Measurements from ENCODE around the gene ADGRL4. TPM values are rescaled to one million over a fixed set of nuclear protein-coding genes. Genes with fewer than 3 reads are reported as not detected.

ADGRL4 gene
- polyA plus RNA-seq (2011; rRNA removed) (11.9 and 16.6 TPM in 2 replicates), polyA minus RNA-seq (2011; rRNA and poly(A)+ RNA removed) (7.7 and 17.7 TPM in 2 replicates)

DNA sequence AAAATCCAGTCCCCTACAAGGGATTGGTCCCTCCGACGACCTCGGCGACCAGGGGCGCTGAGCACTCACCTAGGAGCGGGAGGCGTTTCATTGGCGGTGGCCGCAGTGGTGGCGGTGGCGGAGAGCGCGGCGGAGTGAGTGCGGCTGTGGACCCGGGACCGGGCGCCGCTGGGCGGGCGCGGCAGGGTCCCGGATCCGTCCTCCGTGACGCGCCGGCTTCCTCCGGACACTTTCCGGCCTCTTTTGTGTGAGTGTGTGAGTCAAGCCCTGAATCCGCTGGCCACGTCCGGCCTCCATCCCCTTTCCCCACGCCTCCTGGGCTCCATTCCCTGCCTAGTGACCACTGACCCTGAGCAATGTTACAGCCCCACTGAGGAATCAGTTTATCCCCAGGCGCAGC is at the start of gene ADGRL4:
Gene ADGRL4 (minus strand): TSS at position 167 of the 400 bp plus-strand sequence. CDS start 76 bp downstream, at position 91.
- ChIA-PET POLR2A (no interaction called here), CTCF (no interaction called here)
- H3K27me3 ChIP-seq (ENCODE audit: control insufficient read depth, insufficient read depth, low read length): no peaks in the 10 kb centered on the region
- H3K27ac ChIP-seq (ENCODE audit: low read depth, low read length): peak within 1 kb of the TSS; percentile 49
- DNase-seq (ENCODE audit: low read depth, low spot score): peak; percentile 7
- H3K4me3 ChIP-seq (ENCODE audit: low read depth, low read length): peak within 1 kb of the TSS; percentile 67
- no peak for TF ChIP-seq CTCF (IDR thresholded peaks at IDR 0.05; ENCODE audit: low read depth, low read length)
- no peaks in the 10 kb centered on the region for H3K9me3 ChIP-seq (ENCODE audit: control insufficient read depth, insufficient read depth, low read length)

DNA sequence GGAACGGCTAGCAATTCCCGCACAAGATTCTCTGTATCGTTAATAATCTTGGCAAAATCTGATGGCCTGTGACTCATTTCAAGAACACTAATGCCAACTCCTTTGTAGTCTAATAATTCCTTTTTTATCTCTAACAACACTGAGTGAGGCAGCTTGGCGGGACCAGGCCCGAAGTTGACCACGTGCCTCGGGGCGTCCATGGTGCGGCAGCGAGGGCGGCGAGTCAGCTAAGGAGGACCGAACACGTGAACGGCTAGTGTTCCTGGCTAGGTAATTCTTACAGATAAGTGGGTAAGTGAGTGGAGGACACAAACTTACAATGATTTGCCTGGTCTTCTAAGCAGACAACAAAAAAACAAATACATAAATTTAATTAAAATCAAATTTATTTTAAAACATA is 49.3 kb upstream of the ADGRL4 start:
- no peak for TF ChIP-seq CTCF (IDR thresholded peaks at IDR 0.05; ENCODE audit: low read depth, low read length)
- no peak overlapping the region for H3K27ac ChIP-seq (ENCODE audit: low read depth, low read length)
- peaks cover 4% of the 10 kb centered on the region; the same call in 1 of the 2 replicates for H3K9me3 ChIP-seq (ENCODE audit: control insufficient read depth, insufficient read depth, low read length)
- no peaks in the 10 kb centered on the region for H3K27me3 ChIP-seq (ENCODE audit: control insufficient read depth, insufficient read depth, low read length)
- no peak overlapping the region for H3K4me3 ChIP-seq (ENCODE audit: low read depth, low read length)
- DNase-seq (ENCODE audit: low read depth, low spot score): no peak
- ChIA-PET CTCF (no interaction called here), POLR2A (no interaction called here)

DNA sequence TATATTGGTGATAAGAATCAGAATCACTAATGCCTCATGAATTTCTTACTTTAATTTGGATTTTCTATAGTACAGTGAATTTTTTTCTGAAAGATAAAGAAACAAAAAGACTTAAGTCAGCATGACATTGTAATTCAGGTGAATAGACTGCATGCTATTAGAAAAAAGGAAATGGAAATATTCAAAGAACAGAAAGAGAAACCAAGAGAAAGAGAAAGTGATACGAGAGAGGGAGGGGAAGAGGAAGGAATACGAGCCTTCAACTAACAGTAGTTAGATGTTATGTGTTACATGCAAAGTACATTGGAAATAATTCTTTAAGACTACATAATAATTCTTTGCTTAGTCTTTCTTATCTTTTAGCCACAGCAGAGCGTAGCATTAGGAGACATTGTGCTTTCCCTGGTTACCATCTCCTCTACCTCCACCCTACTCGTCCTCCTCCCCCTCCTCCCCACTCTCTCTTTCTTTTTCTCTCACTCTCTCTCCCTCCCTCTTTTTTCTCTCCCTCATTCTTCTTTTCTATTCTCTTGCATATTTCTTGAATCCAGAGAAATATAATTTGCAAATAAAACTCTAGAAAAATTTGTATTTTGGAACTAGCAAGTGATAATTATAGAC is 46.4 kb upstream of the ADGRL4 start:
- Histone ChIP-seq H3K27me3 (ENCODE audit: control insufficient read depth, insufficient read depth, low read length) (no peaks in the 10 kb centered on the region), H3K27ac (ENCODE audit: low read depth, low read length) (no peak overlapping the region), H3K9me3 (ENCODE audit: control insufficient read depth, insufficient read depth, low read length) (peaks cover 4% of the 10 kb centered on the region; the same call in 1 of the 2 replicates), H3K4me3 (ENCODE audit: low read depth, low read length) (no peak overlapping the region; the same call in 1 of the 2 replicates)
- no peak for TF ChIP-seq CTCF (IDR thresholded peaks at IDR 0.05; ENCODE audit: low read depth, low read length)
- ChIA-PET CTCF (no interaction called here), POLR2A (no interaction called here)
- DNase-seq (ENCODE audit: low read depth, low spot score): no peak

DNA sequence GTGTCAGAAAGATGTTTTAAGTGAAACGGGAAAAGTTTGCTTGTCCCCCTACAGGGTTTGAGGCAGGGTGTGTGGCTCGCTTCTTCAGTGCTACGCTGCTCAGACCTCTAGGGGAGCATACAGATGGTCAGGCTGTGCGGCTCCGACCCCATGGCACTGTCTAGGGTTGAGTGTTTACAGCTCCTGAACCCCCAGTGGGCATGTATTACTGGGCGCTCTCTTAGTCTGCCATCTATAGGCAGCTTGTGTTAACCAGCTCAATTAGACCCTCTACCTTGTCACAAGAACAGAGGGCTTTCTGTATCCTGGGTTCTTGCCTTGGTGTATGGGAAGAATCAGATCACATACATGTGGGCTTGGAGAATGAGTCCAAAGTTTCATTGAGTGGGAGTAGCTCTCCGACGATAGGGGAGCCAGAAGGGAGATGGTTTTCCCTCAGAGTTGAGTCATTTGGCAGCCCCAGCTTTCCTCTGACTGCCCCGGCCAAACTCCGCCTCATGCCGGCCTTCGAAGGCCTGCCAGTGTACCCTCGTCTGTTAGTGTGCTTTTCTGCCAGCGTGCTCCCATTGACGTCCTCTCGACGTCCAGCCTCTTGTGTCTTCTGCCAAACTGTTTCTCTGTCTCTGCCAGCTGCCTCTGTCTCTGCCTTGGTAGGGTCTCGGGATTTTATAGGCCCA is 38.6 kb upstream of the ADGRL4 start:
- CTCF ChIA-PET: no interaction called here
- Histone ChIP-seq H3K27me3 (ENCODE audit: control insufficient read depth, insufficient read depth, low read length) (no peaks in the 10 kb centered on the region), H3K27ac (ENCODE audit: low read depth, low read length) (no peak overlapping the region), H3K4me3 (ENCODE audit: low read depth, low read length) (no peak overlapping the region), H3K9me3 (ENCODE audit: control insufficient read depth, insufficient read depth, low read length) (peaks cover 4% of the 10 kb centered on the region; the same call in 1 of the 2 replicates)
- POLR2A ChIA-PET: no interaction called here
- no peak for TF ChIP-seq CTCF (IDR thresholded peaks at IDR 0.05; ENCODE audit: low read depth, low read length)
- no peak for DNase-seq (ENCODE audit: low read depth, low spot score)

DNA sequence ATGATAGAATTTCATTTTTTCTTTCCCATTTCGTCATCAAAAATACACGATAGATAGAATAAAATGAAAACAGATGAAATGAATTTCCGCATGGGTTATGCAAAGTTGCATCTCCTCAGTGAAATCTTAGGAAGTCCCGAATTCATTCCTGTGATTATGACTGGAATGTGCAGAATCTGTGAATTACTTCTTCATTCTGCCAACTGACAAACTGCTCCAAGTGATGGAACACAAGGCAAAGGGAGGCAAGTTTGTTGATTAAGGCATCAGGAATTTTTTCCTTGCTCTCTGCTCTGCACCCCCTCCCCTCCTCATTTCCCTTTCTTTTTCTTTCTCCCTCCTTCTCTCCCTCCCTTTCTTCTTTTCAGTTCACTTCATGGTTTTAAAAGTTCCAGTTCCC is 37.0 kb upstream of the ADGRL4 start:
- POLR2A ChIA-PET: no interaction called here
- no peak overlapping the region for H3K4me3 ChIP-seq (ENCODE audit: low read depth, low read length)
- no peak overlapping the region for H3K27ac ChIP-seq (ENCODE audit: low read depth, low read length)

More for the DNA sequence above, 37.0 kb upstream of the ADGRL4 start:
- Histone ChIP-seq H3K9me3 (ENCODE audit: control insufficient read depth, insufficient read depth, low read length) (peaks cover 4% of the 10 kb centered on the region; the same call in 1 of the 2 replicates), H3K27me3 (ENCODE audit: control insufficient read depth, insufficient read depth, low read length) (no peaks in the 10 kb centered on the region)
- TF ChIP-seq CTCF (IDR thresholded peaks at IDR 0.05; ENCODE audit: low read depth, low read length): no peak
- CTCF ChIA-PET: no interaction called here
- DNase-seq (ENCODE audit: low read depth, low spot score): peak; percentile 8

Data from AG04450 (cell line).